GM12878 (cell line): ENCODE results near the gene FGGY. TPM values are rescaled to one million over a fixed set of nuclear protein-coding genes. Genes with fewer than 3 reads are reported as not detected.

Experiments
- ATAC-seq: fragments of 200-7000 bp; cut with Tn5 transposase; 3 replicates; pipeline ENCODE4 v1.9.1; 2020; ENCODE audit warnings: mild to moderate bottlenecking, moderate library complexity
- BruUV-seq: library from RNA; stranded (reverse); fragments of 400-500 nt; replicated peaks from 2 replicates; lab custom pipeline; 2021; lab: Mats Ljungman, UMichigan
- CTCF ChIA-PET: fragments of 300-600 bp; sonication (Branson Sonifier 250); formaldehyde crosslinking; extraction: SDS; loops from one replicate; lab custom pipeline; 2021; ENCODE audit warnings: inconsistent platforms; lab: Yijun Ruan, JAX
- POLR2A ChIA-PET: fragments of 350-600 bp; formaldehyde crosslinking; extraction: SDS; loops from one replicate; lab custom pipeline; 2021; ENCODE audit warnings: inconsistent platforms; lab: Charles Lee
- RAD21 ChIA-PET: fragments of 300-600 bp; sonication (Branson Sonifier 250); formaldehyde crosslinking; loops from one replicate; lab custom pipeline; 2023; ENCODE audit warnings: antibody characterized with exemption; ENCODE audit not compliant: unreplicated experiment; lab: Charles Lee
- SMC1A ChIA-PET: fragments of 300-600 bp; sonication (Branson Sonifier 250); formaldehyde crosslinking; loops from one replicate; lab custom pipeline; 2023; ENCODE audit not compliant: unreplicated experiment, uncharacterized antibody; lab: Charles Lee
- DNase-seq: peaks from one replicate; pipeline ENCODE4 v3.0.0-alpha.2; 2011; ENCODE audit warnings: low read depth, low spot score
- FAIRE-seq: peaks from 3 replicates; lab custom pipeline; 2011; peaks lifted over from hg19 to GRCh38; lab: Jason Lieb, UNC
- H2AFZ ChIP-seq: 2 replicates; pipeline ENCODE4 v1.6.0; 2011; ENCODE audit warnings: low read depth, low read length, control low read depth; ENCODE audit not compliant: control insufficient read depth
- H3K27ac ChIP-seq: 2 replicates; pipeline ENCODE4 v1.5.1; 2011; ENCODE audit warnings: control low read depth; ENCODE audit not compliant: control insufficient read depth, insufficient read depth
- H3K27me3 ChIP-seq, 2 experiments: replicated peaks in 1 of 2; 2 replicates each; pipeline versions ENCODE4 v1.6.0 to v1.6.1; 2011; ENCODE audit warnings: low read length in 1 of 2; ENCODE audit not compliant: control insufficient read depth in 2 of 2, insufficient read depth in 2 of 2
- H3K36me3 ChIP-seq, 2 experiments: 2 replicates each; pipeline ENCODE4 v1.5.1; 2011; ENCODE audit warnings: low read length in 1 of 2; ENCODE audit not compliant: control insufficient read depth in 2 of 2, insufficient read depth in 2 of 2
- H3K4me1 ChIP-seq: 2 replicates; pipeline ENCODE4 v1.6.1; 2011; ENCODE audit warnings: mild to moderate bottlenecking, low read length, moderate library complexity, mixed read lengths; ENCODE audit not compliant: control insufficient read depth, insufficient read depth
- H3K4me2 ChIP-seq: 2 replicates; pipeline ENCODE4 v1.6.0; 2011; ENCODE audit warnings: control low read depth; ENCODE audit not compliant: control insufficient read depth, insufficient read depth
- H3K4me3 ChIP-seq: fragments of 200-600 bp; sonication (generic); 2 replicates; pipeline ENCODE4 v1.5.1; 2016
- H3K79me2 ChIP-seq: 2 replicates; pipeline ENCODE4 v1.6.0; 2011; ENCODE audit warnings: low read length; ENCODE audit not compliant: control insufficient read depth, insufficient read depth
- H3K9ac ChIP-seq: 2 replicates; pipeline ENCODE4 v1.8.0; 2011; ENCODE audit warnings: low read length, control low read depth, mixed read lengths; ENCODE audit not compliant: control insufficient read depth, insufficient read depth
- H3K9me3 ChIP-seq: replicated peaks from 3 replicates; pipeline ENCODE4 v1.5.1; 2011; ENCODE audit warnings: mild to moderate bottlenecking, low read length; ENCODE audit not compliant: control insufficient read depth, insufficient read depth
- H4K20me1 ChIP-seq: 2 replicates; pipeline ENCODE4 v1.6.0; 2011; ENCODE audit not compliant: control insufficient read depth, insufficient read depth
- MYC ChIP-seq: IDR thresholded peaks from 2 replicates; pipeline ENCODE4 v1.6.1; 2011; ENCODE audit warnings: mild to moderate bottlenecking, low read length, moderate library complexity, inconsistent platforms; ENCODE audit not compliant: insufficient read depth, insufficient replicate concordance, insufficient read length, severe bottlenecking
- NR2F1 ChIP-seq: fragments of 450-650 bp; conservative IDR thresholded peaks from 2 replicates; pipeline ENCODE4 v1.6.1; 2017; ENCODE audit warnings: mild to moderate bottlenecking
- POLR2AphosphoS5 ChIP-seq: IDR thresholded peaks from 2 replicates; pipeline ENCODE4 v1.6.1; 2011; ENCODE audit warnings: mild to moderate bottlenecking, low read length, inconsistent platforms
- SMAD5 ChIP-seq: IDR thresholded peaks from 2 replicates; pipeline ENCODE4 v1.6.1; 2016; ENCODE audit warnings: antibody characterized with exemption, low read depth
- SMC3 ChIP-seq: IDR thresholded peaks from 2 replicates; pipeline ENCODE4 v1.6.1; 2011; ENCODE audit warnings: low read length, improper control_type of control experiment, borderline replicate concordance
- TAF1 ChIP-seq: IDR thresholded peaks from 2 replicates; pipeline ENCODE4 v1.6.1; 2011; ENCODE audit warnings: mild to moderate bottlenecking, low read depth, low read length, borderline replicate concordance
- ZBED1 ChIP-seq: IDR thresholded peaks from 2 replicates; pipeline ENCODE4 v1.6.1; 2016; ENCODE audit warnings: borderline replicate concordance
- ZNF384 ChIP-seq: IDR thresholded peaks from 2 replicates; pipeline ENCODE4 v1.6.1; 2012; ENCODE audit warnings: low read depth, mild to moderate bottlenecking, low read length, improper control_type of control experiment, borderline replicate concordance
- WGBS: methylation state at CpG from one replicate; pipeline ENCODE4 v1.1.6; 2016; ENCODE audit warnings: low lambda C conversion rate; ENCODE audit not compliant: insufficient replicate concordance, insufficient coverage; ENCODE audit errors: missing lambda C conversion rate; 5-methylcytosine and 5-hydroxymethylcytosine counted together
- in situ Hi-C: fragments of 300-500 bp; cut with MboI; formaldehyde crosslinking; loops from 9 replicates; pipeline ENCODE4 v1.14.3; 2018; ENCODE audit warnings: mixed read lengths
- intact Hi-C: fragments of 100-400 bp; cut with micrococcal nuclease; formaldehyde crosslinking; loops from one replicate; pipeline ENCODE4 v1.14.2; 2022; ENCODE audit not compliant: unreplicated experiment
- polyA plus RNA-seq, 11 experiments: library from polyadenylated mRNA; depleted of rRNA in 4 of 11; unstranded in 6 of 11; stranded (reverse) in 5 of 11; fragments of >200 nt; fragmentation: Nextera tagmentation in 4 of 11; fragmentation: Illumina TruSeq in 1 of 11; extraction: Ambion mirVana in 4 of 11; extraction: Trizol in 1 of 11; gene quantifications; 1 replicate in 1 of 11; 2 replicates in 10 of 11; pipeline versions ENCODE4 v1.2.1 to v1.2.3, GENCODE V29; 2011 to 2016; ENCODE audit warnings: inconsistent platforms in 2 of 11, missing spikeins in 2 of 11, low read depth in 1 of 11
- total RNA-seq, 4 experiments: library from RNA; depleted of rRNA in 3 of 4; stranded (reverse); fragments of >200 nt in 3 of 4; fragmentation: Illumina TruSeq in 1 of 4; extraction: Trizol in 1 of 4; gene quantifications; 2 replicates each; pipeline versions ENCODE4 v1.2.1 to v1.2.3, GENCODE V29; 2013 to 2021
- TF ChIP-seq, protein P1 (sequence below): IDR thresholded peaks from 2 replicates; pipeline ENCODE4 v1.6.1; 2011; ENCODE audit warnings: low read depth, mild to moderate bottlenecking, low read length, moderate library complexity, borderline replicate concordance; ENCODE audit errors: extremely low read depth
- TF ChIP-seq, protein P2 (sequence below): fragments of 150-350 bp; IDR thresholded peaks from 2 replicates; pipeline ENCODE4 v1.6.1; 2016; ENCODE audit warnings: low read depth, low read length
- TF ChIP-seq, protein P3 (sequence below): fragments of 450-650 bp; formaldehyde crosslinking; IDR thresholded peaks from 2 replicates; pipeline ENCODE4 v1.5.0; 2022; ENCODE audit warnings: mild to moderate bottlenecking, missing genetic modification characterization

FGGY gene
- total and polyA plus RNA-seq, 10 of the 15 experiments (the other 5 are each of a cell fraction or from before 2014, with no cell fraction given): 6.2 to 11.9 (median 7.5) TPM

DNA sequence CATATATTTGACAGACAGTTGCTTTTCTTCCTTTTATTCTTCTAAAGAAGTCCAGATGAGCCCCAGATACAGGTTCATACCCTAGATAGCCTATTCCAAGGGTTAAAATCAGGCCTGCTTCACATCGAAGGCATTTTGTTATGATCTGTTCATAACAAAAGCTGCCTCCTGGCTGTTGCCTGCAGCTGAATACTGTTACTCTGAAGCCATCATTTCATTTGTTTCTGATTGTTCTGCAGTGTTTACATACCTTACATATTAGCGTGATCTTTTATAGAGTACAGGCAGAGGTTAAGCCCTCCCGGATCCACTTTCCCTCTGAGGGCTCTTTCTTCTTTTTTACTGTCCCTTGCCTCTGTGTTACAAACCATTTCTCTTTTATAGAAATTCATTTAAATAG, 298.9 kb downstream of the FGGY start:
- Histone ChIP-seq H3K9ac (no peak overlapping the region), H3K27ac (no peak overlapping the region), H3K27me3 (no peaks in the 10 kb centered on the region), H3K4me2 (no peak overlapping the region), H3K79me2 (no peaks in the 10 kb centered on the region), H3K36me3 (no peaks in the 10 kb centered on the region), H3K4me3 (no peak overlapping the region), H4K20me1 (no peaks in the 10 kb centered on the region), H2AFZ (no peak overlapping the region), H3K9me3 (no peaks in the 10 kb centered on the region), H3K4me1 (no peaks in the 10 kb centered on the region)
- ChIA-PET POLR2A (no interaction called here), CTCF (interaction anchor here (0.9 to 1.6 kb wide), 2 partner anchors 14 to 79 kb away, joined by 3 to 4 read pairs; no protein-coding TSS in a partner anchor), RAD21 (no interaction called here), SMC1A (interaction anchor here (1.5 kb wide), 1 partner anchor 10 kb away, joined by 4 read pairs; no protein-coding TSS in a partner anchor)
- DNase-seq (no peak), FAIRE-seq (no peak), ATAC-seq (no peak)
- intact Hi-C loops (no loop called here), in situ Hi-C loops (no loop called here)
- WGBS: 84% methylated on average over 3 of the region's 3 CpGs
- no TSS peak for BruUV-seq
- no peak for TF ChIP-seq MYC
- no peak for TF ChIP-seq NR2F1
- no peak for TF ChIP-seq ZNF384
- TF ChIP-seq SMC3: no peak
- TF ChIP-seq, protein P1, sequence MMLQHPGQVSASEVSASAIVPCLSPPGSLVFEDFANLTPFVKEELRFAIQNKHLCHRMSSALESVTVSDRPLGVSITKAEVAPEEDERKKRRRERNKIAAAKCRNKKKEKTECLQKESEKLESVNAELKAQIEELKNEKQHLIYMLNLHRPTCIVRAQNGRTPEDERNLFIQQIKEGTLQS: no peak
- no peak for TF ChIP-seq TAF1
- TF ChIP-seq, protein P2, sequence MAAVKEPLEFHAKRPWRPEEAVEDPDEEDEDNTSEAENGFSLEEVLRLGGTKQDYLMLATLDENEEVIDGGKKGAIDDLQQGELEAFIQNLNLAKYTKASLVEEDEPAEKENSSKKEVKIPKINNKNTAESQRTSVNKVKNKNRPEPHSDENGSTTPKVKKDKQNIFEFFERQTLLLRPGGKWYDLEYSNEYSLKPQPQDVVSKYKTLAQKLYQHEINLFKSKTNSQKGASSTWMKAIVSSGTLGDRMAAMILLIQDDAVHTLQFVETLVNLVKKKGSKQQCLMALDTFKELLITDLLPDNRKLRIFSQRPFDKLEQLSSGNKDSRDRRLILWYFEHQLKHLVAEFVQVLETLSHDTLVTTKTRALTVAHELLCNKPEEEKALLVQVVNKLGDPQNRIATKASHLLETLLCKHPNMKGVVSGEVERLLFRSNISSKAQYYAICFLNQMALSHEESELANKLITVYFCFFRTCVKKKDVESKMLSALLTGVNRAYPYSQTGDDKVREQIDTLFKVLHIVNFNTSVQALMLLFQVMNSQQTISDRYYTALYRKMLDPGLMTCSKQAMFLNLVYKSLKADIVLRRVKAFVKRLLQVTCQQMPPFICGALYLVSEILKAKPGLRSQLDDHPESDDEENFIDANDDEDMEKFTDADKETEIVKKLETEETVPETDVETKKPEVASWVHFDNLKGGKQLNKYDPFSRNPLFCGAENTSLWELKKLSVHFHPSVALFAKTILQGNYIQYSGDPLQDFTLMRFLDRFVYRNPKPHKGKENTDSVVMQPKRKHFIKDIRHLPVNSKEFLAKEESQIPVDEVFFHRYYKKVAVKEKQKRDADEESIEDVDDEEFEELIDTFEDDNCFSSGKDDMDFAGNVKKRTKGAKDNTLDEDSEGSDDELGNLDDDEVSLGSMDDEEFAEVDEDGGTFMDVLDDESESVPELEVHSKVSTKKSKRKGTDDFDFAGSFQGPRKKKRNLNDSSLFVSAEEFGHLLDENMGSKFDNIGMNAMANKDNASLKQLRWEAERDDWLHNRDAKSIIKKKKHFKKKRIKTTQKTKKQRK: no peak
- TF ChIP-seq POLR2AphosphoS5: no peak
- TF ChIP-seq, protein P3, sequence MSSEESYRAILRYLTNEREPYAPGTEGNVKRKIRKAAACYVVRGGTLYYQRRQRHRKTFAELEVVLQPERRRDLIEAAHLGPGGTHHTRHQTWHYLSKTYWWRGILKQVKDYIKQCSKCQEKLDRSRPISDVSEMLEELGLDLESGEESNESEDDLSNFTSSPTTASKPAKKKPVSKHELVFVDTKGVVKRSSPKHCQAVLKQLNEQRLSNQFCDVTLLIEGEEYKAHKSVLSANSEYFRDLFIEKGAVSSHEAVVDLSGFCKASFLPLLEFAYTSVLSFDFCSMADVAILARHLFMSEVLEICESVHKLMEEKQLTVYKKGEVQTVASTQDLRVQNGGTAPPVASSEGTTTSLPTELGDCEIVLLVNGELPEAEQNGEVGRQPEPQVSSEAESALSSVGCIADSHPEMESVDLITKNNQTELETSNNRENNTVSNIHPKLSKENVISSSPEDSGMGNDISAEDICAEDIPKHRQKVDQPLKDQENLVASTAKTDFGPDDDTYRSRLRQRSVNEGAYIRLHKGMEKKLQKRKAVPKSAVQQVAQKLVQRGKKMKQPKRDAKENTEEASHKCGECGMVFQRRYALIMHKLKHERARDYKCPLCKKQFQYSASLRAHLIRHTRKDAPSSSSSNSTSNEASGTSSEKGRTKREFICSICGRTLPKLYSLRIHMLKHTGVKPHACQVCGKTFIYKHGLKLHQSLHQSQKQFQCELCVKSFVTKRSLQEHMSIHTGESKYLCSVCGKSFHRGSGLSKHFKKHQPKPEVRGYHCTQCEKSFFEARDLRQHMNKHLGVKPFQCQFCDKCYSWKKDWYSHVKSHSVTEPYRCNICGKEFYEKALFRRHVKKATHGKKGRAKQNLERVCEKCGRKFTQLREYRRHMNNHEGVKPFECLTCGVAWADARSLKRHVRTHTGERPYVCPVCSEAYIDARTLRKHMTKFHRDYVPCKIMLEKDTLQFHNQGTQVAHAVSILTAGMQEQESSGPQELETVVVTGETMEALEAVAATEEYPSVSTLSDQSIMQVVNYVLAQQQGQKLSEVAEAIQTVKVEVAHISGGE (CRISPR knock-in tag): no peak
- no peak for TF ChIP-seq SMAD5
- TF ChIP-seq ZBED1: no peak
